GM21528 (cell line): ENCODE measurements around the gene NFE2.

Experiments
- ATAC-seq: cut with Tn5 transposase; IDR thresholded peaks from one replicate; pipeline ENCODE4 v1.9.1; 2021; ENCODE audit warnings: mild to moderate bottlenecking, moderate library complexity; ENCODE audit not compliant: unreplicated experiment, low FRiP score

Gene NFE2

GRCh38 chr12:54253240-54253639 lies 47.6 kb downstream of the NFE2 start:
- ATAC-seq = no peak

- ATAC-seq = no peak
Measured at GRCh38 chr12:54251667-54252284, 49.0 kb downstream of the NFE2 start.

- ATAC-seq = no peak
Measured at GRCh38 chr12:54249489-54249888, 51.3 kb downstream of the NFE2 start.

GRCh38 chr12:54246011-54246641 lies 54.7 kb downstream of the NFE2 start:
- no peak for ATAC-seq
